Measurements from ENCODE around the gene CDKL2.
"Not testable (repeated sequence)": the region's sequence is repeated elsewhere in the genome, so short reads cannot be mapped to it uniquely, and the experiment has no call there.

Gene CDKL2

DNA sequence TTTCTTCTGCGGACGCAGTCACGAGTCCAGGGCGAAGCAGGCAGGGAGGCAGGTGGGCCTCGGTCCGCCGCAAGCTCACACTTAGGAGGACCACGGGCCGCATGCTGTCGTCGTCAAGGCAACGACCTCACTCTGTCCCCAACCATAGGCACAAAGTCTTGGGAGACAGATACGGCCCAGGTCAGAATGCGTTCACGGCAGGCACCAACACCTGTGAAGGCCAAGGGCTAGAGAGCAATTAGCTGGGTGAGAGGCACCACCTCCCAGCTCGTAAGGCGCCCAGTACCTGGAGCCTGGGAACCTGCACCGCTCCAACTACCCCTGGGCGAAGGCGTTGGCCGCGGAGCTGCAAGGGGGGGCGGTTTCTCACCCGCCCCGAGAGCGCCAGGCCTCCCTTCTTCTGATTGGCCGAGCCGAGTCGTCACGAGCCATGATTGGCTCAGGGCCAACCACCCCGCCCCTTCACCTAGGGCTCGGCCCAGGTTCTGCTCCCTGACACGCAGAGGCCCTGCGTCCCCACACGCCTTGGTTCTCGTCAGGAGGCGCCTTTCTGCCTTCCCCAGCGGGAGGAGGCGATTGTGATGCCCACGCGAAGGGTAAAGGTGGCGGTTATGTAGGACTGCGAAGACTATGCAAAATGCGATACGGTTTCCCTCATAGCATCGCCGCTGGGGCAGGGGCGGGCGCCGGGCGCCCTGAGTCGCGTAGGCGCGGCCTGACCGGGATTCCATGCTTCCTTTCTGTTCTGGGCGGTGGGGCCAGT, at the start of gene CDKL2:
Gene CDKL2 (minus strand): TSS at position 355 of the 763 bp plus-strand sequence. CDS start 4,540 bp downstream, outside the sequence.
- DNase-seq (ENCODE audit: extremely low read depth in 1 of 2, low read depth in 1 of 2): peak; percentile 85 to 89

DNA sequence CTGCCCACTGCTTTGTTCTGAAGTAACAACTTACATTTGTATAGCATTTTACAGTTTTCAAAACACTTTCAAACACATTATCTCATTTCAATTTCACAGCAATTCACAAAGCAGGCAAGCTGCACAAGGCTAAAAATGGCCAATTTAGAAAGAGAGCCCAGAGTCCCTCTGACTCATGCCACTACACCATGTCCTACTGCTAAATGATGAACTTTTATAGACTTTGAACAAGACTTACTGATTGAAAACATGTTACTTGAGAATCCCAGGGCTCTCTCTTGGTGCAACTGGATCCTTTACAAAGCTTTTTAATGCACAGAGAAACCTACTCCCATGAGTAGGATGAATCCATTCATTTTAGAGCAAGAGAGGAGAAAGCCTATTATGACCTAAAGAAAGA, 48.6 kb upstream of the CDKL2 start:
- no peak for DNase-seq (ENCODE audit: extremely low read depth in 1 of 2, low read depth in 1 of 2)

DNA sequence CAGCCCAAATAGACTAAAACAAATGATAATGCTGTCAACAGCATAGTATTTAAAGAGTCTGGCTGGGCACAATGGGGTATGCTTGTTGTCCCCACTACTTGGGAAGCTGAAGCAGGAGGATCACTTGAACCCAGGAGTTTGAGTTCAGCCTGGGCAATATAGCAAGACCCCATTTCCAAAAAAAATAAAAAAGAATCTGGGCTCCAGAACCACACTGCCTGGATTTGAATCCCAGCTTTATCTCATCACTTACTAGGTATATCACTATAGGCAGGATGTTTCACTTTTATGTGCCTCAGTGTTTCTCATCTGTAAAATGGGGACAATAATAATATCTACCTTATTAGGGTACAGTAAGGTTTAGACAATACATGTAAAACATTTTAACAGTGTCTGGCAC, 48.1 kb upstream of the CDKL2 start:
- no peak for DNase-seq (ENCODE audit: extremely low read depth in 1 of 2, low read depth in 1 of 2)

DNA sequence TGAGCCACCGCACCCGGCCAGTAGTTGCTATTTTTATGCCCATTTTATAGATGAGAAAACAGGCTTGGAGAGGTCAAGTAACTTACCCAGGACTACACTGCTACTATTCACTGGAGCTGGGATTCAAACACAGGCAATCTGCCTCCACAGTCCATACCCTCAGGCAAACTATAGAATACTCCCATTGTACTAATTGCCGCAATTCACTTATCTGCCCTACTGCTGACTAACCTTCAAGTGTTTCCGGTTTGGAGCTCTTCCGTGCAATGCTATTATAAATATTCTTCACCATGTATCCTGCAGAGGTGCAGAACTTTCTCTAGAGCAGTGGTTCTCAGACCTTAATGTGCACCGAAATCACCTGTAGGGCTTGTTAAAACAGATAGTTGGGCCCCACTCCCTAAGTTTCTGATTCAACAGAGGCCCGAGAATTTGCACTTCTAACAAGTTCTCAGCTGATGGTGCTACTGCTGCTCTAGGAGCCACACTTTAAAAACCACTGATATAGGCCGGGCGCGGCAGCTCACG, 44.7 kb upstream of the CDKL2 start:
- DNase-seq (ENCODE audit: extremely low read depth in 1 of 2, low read depth in 1 of 2): no peak

DNA sequence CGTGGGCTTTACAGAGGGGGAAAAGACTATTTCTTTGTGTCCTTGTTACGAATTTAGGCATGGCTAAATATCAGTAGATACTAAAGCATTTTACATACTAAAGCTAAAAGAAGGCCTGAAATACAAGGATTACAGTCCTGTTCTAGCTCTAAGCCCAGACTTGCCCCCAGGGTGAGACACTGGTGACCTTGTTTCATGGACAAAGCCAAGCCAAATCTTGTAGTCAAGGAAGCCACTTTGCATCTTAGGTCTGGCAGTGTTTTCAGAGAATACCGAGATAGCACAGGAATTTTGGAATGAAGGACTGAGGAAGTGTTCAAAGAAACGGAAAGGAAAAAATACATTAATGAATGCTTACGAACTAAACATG, 43.6 kb upstream of the CDKL2 start:
- DNase-seq (ENCODE audit: extremely low read depth in 1 of 2, low read depth in 1 of 2): no peak

DNA sequence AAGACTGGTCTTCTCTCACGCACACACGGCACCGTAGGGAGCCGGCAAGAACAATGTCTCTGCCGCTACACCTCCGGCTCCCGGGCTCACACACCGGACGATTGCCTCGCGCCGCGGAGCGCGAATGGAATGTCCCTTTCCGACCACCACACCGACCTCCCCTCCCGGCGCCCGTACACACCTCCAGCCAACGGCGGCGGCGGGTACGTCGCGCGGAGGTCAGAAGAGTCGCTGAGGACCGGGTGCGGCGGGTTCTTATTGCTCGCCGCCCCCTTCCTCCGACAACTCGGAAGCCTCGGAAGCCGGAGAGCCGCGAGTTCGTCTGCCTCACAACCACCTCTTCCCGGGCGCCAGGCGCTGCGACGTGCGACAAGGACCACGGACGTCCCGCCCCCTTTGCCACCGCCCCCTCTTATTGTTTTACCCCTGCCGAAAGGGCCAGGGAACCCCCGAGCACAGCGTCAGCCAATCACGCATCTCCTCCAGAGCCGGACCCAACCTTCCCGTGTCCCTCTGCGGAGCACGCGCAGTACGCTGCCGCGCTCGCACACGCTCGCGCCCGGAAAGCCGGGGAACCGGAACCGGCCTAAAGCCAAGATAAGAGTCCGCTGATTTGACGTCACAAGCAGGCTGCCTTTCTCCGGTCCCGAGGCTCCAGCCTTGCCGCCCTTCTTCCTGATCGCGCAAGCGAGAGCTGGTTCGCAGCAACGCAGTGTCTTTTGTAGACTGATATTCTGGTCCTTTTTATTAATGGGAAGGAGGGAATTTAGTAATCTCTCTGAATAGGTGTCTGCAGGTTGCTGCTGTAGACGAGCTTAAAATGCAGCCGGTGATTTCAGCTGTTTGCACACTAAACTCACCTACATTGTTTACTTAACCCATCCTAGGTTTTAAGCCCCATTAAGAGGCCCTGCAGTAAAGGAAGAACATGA, 43.0 kb upstream of the CDKL2 start, which contains the start of gene G3BP2:
Gene G3BP2 (minus strand): TSS at position 385 of the 932 bp plus-strand sequence. CDS start 11,386 bp downstream, outside the sequence.
- peak; percentile 94 to 97 for DNase-seq (ENCODE audit: extremely low read depth in 1 of 2, low read depth in 1 of 2)

DNA sequence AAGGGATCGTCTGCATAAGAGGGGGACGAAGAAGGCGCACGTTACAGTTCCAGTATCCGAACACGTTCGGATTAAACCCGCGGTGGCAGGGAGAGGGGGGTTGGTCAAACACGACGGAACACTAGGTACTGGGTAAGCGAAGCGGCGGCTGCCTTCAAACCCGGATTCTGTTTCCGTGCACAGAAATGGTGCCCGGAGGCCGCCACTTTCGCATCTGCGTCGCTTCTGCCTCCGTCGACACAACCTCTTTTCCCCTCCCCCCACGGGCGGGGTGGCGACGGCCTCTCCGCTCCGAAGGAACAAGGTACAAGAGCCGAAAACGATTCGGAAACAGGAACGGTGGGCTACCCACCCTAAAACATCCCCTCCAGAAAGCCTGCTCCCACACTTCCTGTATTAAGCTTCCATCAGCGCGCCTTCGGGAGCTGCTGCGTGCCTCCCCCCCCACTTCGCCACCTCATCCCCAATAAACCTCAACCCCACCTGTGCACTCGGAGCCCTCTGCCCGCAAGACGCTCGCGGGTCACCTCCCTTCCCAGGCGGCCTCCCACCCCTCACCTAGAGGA, 42.2 kb upstream of the CDKL2 start:
- DNase-seq (ENCODE audit: extremely low read depth in 1 of 2, low read depth in 1 of 2): peak; percentile 34 to 71

DNA sequence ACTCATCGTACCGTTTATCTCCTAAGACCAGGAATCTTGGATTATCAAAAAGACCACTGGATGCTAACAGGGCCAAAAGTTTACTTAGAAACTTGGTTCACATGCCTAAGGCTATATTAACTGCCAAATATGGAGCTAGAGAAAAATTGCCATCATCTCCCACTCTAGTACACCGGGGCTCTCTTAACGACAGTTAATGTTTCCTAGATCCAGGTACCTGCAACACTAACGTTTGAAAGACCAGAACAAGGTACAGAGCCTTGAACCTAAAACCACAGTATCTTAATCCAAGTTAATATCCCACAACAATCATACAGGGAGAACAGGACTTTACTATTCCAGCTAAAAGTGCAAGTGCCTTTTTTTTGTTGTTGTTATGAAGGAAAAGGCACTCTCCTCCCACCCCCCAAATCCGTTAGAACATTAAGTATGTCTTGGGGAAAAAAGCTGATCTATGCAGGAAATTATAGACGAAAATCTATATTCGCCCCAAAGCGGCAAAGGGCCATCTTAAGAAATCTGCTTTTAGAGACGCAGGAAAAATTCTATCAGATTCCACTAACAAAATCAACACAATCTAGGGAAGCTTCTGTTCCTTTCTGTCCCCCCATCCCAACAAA, 41.6 kb upstream of the CDKL2 start:
- DNase-seq (ENCODE audit: extremely low read depth in 1 of 2, low read depth in 1 of 2): no peak

DNA sequence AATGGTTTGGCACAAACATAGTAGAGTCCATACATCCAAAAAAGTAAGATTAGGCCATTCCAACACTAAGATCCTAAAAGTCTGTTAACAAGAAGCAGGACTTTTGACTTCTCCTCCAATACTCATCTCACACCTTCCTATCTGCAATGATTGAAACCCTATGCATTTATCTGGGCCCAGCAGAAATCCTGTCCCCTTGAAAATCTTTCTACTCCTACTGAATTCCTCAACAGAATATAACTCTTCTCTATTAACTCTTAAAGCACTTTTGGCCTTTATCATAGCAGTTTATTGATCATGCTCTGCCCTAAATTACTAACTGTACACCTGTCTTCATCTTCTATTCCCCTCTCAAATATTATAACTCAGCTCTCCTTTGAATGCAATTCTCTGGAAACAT, 38.3 kb upstream of the CDKL2 start:
- no peak for DNase-seq (ENCODE audit: extremely low read depth in 1 of 2, low read depth in 1 of 2)

DNA sequence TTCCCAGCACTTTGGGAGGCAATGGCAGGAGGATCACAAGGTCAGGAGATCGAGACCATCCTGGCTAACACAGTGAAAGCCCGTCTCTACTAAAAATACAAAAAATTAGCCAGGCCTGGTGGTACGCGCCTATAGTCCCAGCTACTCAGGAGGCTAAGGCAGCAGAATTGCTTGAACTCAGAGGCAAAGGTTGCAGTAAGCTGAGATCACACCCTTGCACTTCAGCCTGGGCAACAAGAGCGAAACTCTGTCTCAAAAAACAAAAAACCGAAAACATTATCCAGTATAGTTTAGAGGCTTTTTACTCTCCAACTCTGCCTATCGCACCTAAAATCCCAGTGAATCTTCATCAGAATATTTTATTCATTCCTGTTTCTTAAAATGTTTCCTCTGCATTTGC, 37.3 kb upstream of the CDKL2 start:
- not testable (repeated sequence) for DNase-seq (ENCODE audit: extremely low read depth in 1 of 2, low read depth in 1 of 2)

DNA sequence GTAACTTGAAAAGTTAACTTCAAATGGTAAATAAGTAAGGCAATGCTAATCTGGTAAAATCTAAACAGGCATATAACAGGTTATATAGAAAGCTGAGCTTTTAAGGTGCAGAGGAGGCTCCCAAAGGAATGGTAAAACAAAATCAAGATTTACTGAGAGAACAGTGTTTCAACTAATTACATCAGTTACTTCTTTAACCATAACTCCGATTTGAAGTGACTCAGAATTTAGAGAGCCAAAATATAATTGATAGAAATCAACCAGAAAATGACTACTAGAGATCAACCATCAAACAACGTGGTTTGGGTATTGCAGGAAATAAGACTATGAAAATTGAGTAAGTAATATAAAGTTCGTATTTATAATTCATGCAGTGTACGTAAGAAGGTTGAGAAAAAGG, 36.0 kb upstream of the CDKL2 start:
- no peak for DNase-seq (ENCODE audit: extremely low read depth in 1 of 2, low read depth in 1 of 2)

DNA sequence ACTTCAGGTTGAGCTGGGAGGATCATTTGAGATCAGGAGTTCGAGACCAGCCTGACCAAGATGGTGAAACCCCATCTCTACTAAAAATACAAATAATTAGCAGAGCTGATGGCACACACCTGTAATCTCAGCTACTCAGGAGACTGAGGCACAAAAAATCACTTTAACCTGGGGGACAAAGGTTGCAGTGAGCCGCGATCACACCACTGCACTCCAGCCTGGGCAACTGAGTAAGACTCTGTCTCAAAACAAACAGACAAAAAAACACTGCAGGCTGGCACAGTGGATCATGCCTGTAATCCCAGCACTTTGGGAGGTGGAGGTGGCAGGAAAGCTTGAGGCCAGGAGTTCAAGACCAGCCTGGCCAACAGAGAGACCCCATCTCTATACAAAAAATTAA, 34.3 kb upstream of the CDKL2 start:
- not testable (repeated sequence) for DNase-seq (ENCODE audit: extremely low read depth in 1 of 2, low read depth in 1 of 2)

DNA sequence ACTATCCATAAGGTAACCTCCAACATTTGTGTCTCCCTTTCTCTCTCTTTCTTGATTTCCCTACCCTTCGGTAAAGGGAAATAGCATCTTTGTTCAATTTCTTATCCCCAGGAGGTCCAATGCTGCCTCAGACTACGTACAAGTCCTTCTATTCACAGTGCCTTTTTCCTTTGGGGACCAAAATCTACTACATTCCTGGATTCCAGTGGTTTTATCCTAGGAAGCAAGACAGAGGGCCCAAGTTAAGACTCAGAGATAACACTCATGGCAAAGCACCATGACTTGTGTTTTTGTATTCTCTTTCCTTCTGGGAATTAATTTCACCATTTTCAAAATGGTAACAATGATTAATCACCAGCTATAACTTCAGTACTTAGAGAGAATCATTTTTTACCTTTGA, 32.3 kb upstream of the CDKL2 start:
- DNase-seq (ENCODE audit: extremely low read depth in 1 of 2, low read depth in 1 of 2): no peak

DNA sequence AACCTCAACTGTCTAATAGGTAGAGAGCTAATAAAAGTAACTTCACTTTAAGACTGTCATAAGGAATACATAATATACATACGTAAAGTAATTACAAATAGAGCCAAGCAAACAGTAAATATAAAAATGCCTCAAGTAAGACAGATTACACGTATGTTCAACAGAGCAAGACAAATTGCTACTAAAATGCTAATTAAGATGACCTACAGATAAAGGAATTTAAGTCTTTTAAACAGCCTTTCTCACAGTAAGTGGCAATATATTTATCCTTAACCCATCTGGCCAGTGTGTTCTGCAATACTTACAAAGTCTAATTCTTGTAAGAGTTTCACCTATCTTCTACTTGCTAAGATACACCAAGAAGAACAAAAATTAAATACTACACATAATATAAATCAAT, 30.2 kb upstream of the CDKL2 start:
- no peak for DNase-seq (ENCODE audit: extremely low read depth in 1 of 2, low read depth in 1 of 2)

DNA sequence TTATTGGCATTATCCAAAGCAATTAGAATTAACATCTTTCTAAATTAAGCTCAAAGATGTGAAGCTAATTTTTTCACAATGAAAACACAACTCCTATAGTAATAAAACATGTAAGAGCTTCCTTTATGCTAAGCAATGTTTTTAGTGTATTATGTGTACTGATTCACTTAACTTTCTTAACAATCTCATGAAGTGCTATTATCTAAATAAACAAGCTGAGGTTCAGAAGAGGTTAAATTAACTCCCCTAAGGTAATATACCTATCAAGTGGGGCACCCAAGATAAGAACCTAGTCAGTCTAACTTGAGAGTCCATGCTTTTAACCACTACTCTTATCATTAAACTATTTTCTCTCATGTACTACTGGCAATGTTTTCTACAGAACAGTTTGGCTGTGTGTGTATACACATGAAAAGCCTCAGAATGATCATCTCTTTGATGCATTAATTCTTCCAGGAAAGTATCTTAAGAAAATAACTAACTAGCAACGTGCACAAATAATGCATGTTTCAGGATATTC, 29.2 kb upstream of the CDKL2 start:
- DNase-seq (ENCODE audit: extremely low read depth in 1 of 2, low read depth in 1 of 2): no peak

DNA sequence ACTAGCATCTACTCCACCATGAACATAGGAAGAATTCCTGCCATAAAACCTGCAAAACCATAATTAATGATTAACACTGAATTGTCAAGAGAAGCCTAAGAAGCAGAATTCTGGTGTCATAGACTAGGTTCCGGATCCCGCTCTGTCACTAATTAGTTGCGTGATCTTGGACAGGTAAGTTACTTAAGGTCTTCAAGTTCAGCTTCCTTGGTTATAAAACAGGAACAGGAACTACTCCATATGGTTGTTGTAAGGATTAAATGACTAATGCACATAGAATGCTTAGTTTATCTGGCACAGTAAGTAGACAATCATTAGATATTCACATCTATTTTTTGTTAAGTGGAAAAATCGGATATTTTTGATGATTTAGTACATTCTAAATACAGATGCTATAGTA, 28.5 kb upstream of the CDKL2 start:
- no peak for DNase-seq (ENCODE audit: extremely low read depth in 1 of 2, low read depth in 1 of 2)

DNA sequence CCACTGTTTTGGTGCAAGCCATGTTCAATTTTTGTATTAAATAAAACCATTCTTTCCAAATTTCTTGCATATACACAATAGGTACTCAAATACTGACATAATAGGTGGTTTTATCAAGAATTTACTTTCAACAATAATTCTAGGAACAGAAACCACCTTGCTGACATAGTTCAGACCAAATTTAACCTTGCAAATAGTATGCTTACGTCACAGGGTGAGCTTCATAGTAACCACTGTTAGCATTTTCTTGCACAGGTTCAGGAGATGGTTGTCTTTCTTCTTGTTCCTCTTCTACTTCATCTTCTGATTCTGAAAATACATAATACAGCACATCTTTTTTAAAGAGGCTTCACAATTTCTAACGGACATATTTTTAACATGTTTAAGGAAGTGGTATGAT, 25.2 kb upstream of the CDKL2 start:
- no peak for DNase-seq (ENCODE audit: extremely low read depth in 1 of 2, low read depth in 1 of 2)

DNA sequence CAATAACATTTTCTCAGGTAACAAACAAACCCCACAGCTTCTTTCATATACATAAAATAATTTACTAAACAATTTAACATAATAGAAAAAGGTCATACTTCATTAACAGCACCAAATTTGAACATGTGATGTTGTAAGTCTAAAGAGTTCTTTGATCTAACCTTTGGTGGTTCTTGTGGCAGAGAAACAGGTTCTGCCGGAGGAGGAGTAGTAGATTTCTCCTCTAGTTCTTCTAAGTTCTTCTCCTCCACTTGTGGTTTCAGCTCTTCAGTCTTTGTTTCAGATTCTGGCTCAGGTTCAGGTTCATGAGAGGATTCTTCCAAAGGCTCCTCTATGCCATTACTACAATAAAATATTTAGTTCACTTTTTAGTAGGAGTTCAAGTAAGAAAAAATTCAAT, 24.6 kb upstream of the CDKL2 start:
- no peak for DNase-seq (ENCODE audit: extremely low read depth in 1 of 2, low read depth in 1 of 2)

DNA sequence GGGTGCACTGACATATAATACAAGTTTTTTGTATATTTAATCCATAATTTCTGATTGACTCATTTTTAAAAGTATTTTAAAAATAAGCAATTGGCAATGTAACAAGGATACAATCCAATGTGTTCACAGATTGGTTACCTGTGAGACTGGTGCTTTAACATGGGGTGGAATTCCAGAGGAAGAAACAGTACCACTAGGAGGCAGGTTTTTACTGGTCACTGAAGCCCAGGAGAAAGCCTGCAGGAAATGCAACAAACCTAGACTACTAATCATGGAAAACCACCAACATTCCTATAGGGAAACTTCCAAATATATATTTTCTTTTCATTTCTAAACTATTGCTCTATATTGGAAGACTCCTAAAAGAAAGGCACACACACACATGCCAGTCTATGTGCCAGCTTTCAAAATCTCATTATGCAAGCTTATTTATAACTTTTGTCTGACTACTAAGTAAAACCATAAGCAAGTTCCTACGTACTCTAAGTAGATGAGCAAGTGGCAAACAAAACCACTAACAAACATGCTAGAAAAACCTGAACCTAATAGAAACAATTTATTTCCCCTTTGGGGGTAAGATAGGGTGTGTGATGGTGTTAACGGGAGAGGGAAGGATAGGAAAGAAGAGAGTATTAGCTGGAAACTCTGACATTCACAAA, 23.6 kb upstream of the CDKL2 start:
- no peak for DNase-seq (ENCODE audit: extremely low read depth in 1 of 2, low read depth in 1 of 2)

DNA sequence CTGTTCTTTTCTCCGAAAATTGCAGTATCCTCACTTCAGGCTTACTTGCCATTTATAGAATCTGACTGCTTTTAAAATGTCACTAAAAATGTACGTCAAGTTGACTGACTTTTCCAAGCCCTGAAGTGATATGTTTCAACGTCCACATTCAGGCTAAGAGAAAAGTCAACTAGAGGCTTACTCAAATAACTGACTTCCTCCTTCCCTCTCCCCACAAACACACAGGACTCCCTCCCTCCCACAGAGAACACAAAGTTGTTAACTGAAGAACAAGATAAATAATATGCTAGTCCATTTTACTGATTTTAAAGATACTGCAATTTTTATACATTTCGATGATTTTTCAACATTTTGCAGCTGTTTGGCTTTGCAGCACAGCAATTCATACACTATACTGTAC, 13.8 kb upstream of the CDKL2 start:
- no peak for DNase-seq (ENCODE audit: extremely low read depth in 1 of 2, low read depth in 1 of 2)
